HG03066 (cell line): ENCODE data around the gene CDH4.

Source experiments
- ATAC-seq: cut with Tn5 transposase; IDR thresholded peaks from one replicate; pipeline ENCODE4 v1.9.1; 2021; ENCODE audit warnings: low read depth; ENCODE audit not compliant: unreplicated experiment

The CDH4 gene

DNA sequence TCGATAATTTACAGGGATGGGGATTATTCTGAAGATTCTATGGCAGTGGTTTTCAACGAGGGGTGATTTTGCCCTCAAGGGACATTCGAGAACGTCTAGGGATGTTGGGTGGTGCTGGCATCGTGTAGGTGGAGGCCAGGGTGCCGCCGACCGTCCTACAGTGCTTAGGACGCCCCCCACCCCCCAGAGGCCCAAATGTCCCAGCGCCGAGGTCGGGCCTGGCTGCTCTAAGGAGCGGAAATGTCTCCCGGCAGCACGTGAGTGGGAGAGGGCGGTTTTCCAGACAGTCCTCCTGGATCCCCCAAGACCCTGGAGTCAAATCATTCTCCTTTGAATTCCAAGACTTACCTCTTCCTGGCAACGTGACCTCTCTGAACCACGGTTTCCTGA lies 101.9 kb downstream of the CDH4 start:
- no peak for ATAC-seq

GRCh38 chr20:61354501-61354900 lies 102.4 kb downstream of the CDH4 start:
- ATAC-seq = no peak

DNA sequence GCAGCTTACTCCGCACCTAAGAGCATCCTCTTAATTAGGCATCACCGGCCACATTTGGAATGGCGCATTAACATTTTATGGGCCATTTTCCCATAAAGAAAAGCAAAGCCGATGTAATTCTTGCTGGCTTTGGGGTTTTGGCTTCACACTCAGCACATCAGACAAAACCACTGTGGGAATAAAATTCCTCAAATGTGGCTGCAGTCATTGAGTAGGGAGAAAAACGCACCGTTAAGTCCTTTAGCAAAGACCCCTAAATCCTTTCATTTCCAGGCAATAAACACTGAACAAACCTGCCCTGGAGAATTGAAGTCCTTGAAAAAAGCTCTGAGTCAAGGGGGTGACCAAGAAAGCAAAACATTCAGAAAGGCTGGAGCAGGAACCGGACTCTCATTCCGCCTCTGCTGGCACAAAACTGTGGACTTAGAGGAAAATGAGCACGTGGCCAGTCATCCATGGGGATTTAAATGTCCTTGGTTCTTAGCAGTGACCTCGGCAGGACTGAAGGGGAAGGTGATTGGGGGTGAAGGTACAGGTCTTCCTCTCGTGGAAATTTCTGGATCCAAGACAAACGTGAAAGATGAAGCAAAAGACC lies 102.9 kb downstream of the CDH4 start:
- ATAC-seq = no peak

- no peak for ATAC-seq
Observed at GRCh38 chr20:61355585-61355984, 103.5 kb downstream of the CDH4 start.

DNA sequence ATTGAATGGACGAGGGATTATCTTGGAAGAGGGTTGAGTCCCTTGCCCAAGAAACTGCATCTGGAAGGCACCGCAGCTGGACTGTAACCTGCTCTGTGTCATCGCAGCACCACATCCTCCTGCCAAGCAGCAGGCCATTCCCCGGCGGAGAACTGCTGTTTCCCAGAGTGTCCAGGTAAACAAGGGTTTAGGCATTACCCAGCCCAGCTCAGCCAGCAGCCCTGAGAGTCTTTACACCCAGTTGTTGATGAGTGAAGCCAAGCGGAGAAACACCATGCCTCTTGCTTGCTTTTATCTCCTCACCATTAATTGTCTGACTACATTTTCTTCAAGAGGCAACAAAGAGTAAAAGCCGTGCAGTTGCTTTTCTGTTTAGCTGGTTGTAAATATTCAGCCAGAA lies 104.1 kb downstream of the CDH4 start:
- no peak for ATAC-seq

GRCh38 chr20:61357119-61357518 lies 105.1 kb downstream of the CDH4 start:
- no peak for ATAC-seq

- ATAC-seq = no peak
Observed at GRCh38 chr20:61359254-61359653, 107.2 kb downstream of the CDH4 start.

DNA sequence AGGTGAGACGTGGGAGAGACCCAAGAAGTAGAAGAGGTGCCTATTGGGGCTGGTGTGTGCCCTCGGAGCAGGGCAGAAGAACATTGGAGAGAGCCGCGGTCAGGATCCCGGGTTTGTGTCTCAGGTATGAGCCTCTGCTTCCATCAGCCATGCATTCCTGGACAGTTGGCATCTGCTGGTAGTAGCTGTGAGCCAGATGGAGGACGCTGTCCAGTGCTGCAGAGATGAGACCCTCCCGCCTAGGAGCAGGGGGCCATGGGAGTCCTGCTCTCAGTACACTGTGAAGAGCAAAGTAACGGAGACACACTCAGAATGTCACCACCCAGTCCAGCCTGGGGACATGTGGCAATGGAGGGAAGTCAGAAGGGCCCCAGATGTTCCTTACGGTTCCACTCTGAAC lies 108.2 kb downstream of the CDH4 start:
- ATAC-seq = no peak

DNA sequence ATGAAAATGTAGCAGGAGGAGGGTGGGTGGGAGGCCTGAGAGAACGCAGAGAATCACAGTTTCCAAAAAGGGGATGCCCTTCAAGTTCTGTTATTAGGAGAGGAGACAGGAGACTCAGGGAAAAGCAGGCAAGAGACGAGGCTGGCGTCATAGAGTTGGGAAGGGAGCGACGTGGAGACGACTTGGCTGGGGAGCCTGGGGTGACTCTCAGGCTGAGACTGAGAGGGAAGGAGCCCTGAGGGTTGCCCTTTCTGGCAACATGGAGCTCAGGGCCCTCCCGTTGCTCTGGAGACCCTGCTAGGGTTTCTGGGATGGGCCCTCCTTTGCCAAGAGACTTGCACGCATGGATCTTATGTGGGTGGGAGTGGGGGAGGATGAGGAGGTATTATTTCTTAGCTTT lies 108.9 kb downstream of the CDH4 start:
- no peak for ATAC-seq

DNA sequence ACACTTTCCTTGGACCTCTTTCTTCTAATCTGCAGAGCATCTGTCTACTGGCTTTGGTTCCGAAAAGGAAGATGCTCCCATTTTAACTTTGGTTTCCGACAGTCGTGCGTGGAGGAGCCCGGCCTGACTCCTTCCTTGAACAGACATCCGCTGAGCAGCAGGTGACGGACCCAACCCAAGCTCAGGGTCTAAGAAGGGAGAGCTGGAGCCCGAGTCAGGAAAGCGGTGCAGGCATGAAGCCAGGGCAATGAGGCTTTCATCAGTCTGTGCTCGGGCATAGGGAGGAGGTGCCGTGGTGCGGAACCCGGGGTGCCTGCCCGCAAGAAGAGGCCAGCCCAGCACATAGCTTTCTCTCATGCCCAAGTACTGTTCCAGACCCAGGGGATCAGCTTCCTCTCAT lies 109.4 kb downstream of the CDH4 start:
- ATAC-seq = no peak

DNA sequence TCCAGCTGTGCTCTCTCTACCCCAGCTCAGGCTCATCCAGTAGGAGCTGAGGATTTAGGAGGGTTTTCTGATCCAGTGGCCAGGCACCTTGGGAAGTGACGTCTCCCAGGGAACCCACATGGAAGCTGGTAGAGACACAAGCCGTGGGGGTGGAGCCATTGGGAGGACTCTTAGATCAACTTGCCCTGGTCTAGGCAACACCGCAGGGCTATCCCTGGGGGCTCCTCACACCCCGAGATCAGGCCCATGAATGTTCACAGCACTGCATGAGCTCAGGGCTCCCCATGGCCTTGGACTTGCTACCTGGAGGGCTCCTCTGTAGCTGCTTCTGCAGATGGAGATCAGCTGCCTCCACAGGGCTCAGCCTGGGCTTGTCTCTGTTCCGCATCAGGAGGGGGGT lies 112.1 kb downstream of the CDH4 start:
- ATAC-seq = no peak

DNA sequence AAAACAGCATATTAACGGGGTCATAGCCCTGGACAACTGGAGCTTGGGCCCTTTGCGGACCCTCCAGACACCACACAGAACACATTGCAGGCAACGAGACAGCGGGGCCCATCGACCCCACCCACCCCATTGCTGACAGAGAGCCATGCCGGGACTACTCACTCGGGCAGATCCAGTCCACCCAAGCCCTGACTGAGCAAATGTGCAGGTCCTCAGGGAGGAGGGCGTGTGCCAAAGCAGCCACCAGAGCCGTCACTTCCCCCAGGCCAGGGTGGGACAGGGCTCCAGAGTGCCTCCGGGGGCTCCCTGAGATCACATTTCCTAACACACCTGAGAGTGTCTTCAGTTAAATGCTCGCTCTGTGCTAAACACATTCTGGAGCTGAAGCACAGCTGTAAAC lies 114.9 kb downstream of the CDH4 start:
- ATAC-seq = no peak

- no peak for ATAC-seq
Observed at GRCh38 chr20:61369731-61370520, 117.9 kb downstream of the CDH4 start.

GRCh38 chr20:61370841-61371303 lies 118.8 kb downstream of the CDH4 start:
- no peak for ATAC-seq

DNA sequence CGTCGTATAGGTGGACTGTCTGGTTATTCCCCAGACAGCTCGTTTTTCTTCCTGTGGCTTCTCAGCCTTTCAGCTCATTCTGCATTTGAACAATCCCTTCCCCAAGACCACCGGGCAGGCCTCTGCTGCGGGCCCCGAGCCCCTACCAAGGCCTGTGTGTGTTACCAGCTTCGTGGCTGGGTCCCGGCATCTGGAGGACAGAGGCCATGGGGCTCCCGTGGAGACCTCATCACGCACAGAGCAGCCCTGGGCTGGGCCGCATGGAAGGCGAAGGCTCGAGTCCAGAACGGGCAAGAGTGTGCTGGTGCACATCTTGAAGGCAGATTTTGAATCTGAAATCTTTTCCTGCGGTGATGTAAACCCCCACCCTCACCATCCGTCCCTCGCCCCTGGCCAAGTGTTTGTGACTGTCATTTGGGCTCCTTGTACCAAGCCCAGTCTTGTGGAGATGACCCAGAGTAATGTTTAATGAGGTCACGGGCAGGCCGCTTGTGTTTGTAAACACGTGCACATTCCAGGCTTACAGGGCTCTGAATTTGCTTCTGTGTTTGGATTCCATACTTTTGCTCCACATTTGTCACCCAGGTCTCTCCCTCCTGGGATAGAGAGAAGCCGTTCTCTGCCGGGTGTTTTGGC lies 119.6 kb downstream of the CDH4 start:
- ATAC-seq = no peak

DNA sequence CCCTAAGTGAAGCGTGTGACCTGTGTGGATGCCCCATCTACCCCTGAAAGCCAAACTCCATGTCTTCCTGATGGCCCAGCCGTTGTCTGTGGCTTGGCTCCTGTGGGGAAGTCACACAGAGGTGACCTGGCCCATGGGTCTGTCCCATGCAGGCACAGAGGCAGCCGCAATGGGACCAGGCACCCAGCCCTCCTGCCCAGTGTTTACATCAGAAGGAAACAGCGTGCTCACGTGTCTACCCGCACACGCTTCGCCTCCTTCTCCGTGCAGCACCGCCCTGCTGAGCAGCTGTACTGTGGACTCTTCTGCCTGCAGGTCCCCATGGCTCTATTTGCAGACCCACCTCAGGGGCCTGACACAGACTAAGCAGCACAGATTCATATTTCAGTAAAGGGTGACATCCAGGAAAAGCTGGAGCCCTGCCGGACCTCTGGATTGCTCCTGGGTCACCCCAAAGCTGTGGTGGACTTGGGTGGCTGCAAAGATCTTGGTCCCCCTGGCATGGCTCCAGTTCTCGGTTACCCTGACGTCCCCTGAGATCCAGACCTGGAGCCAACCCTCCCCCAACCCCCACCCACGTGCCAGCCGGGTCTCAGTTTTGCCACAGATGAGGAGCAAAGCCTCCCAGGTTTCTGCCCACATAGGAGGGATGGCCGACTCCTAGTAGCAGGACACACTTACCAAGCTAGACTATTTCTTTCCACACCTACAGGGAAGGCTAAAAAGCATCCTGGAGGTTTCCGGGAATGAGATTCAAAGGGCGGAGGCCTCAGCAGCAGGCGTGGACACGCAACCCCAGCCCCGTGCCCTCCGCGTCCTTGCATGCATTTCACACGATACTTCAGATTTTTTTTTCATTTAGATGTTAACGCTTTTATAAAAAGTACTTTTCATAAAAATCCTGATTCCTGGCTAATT lies 120.3 kb downstream of the CDH4 start:
- ATAC-seq = no peak

- no peak for ATAC-seq
Observed at GRCh38 chr20:61373055-61373399, 121.0 kb downstream of the CDH4 start.

- ATAC-seq = no peak
Observed at GRCh38 chr20:61373956-61374545, 122.0 kb downstream of the CDH4 start.

DNA sequence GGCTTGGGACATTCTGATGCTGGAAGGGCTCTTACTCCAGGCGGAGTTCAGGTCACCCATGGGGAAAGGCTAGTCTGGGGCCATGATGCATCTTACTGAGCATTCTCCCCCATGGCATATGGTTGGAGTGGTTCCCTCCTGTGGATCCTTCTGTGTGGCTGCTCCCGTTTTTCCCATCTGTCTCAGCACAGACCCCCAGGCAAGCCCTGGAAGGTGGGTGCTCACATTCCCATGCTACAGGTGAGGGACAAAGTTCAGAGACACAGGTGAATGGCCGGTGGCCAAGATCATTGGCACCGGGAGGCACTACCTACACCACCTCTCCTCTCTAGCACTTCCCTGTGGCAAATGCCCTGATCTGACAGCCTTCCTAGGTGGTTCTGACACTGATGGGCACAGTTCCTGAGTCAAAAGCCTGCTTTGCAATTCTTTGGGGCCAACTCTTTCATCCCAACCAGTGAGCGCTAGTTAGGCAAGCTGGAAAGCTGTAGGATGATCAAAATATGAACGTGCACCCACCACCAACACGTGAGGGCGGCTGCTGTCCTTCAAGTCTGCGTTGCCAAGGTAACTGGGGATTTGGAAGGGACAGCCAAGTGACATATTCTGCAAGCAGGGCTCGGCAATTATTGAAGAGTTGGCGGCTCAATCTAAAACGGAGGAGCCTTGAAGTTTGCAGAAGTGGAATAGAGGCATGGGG lies 124.6 kb downstream of the CDH4 start:
- ATAC-seq = no peak
